ENCODE data around the gene PAEP.

PAEP gene

GRCh38 chr9:135551456-135551855 lies 10.1 kb upstream of the PAEP start:
- no peak for DNase-seq

- DNase-seq, result no peak
Observed at GRCh38 chr9:135552021-135552697, 9.4 kb upstream of the PAEP start.

- DNase-seq, result no peak
Observed at GRCh38 chr9:135552698-135553171, 8.8 kb upstream of the PAEP start.

GRCh38 chr9:135554718-135555117 lies 6.8 kb upstream of the PAEP start:
- DNase-seq, result no peak

DNA sequence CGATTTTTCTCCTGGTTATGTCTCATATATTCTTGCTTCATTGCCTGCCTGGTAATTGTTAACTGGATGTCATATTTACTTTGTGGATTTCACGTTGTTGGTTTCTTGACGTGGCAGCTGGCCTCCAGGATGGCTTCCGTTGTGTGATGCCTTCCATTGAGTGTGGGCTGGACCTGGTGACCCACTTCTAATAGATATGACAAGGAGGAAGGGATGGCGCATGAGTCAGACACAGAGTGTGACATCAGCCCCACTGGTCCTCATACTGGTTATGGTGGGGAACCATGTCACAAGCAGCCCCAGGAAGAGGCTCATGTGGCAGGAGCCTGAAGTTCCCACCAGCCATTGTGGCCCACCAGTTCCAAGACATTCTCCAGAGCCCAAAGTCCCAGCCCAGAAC lies 6.4 kb upstream of the PAEP start:
- no peak for DNase-seq

DNA sequence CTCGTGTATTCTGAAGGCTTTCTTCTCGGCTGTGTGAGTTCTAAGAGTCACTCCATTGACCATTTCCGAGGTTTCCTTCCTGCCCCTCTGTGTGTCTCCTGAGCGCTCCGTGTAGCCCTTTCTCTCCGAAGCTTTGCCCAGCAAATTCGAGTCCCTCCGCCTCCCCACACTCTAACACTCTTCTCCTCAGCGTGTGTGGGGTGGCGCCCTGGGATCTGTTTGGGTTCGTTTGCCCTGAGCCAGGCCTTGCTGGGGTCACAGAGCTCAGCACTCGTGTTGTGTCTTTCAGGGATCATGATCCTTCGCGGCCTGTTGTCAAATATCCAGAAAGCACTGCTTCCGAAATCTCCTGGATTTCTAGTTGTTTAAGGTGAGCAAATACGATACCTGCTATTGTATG lies 5.6 kb upstream of the PAEP start:
- DNase-seq, result no peak

GRCh38 chr9:135559606-135560005 lies 1.9 kb upstream of the PAEP start:
- DNase-seq, result no peak

DNA sequence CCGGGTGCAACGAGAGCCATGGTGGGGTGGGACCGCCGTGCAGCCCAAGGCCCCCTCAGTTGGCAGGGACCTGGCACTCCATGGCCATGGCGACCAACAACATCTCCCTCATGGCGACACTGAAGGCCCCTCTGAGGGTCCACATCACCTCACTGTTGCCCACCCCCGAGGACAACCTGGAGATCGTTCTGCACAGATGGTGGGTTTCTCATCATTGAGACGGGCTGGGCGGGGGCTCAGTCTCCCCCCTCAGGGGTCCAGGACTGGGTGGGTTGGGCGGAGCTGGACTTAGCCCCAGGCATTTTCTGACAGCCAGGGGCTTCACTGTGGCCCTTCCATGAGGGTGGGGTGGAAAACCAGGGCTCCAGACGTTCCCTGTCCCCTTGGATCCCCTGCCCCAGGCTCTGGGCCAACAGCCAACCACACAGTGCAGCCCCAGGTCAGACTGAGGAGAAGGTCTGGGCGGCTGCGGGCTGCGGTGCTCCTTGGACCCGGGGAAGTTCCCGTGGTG lies 734 bp downstream of the PAEP start:
- no peak for DNase-seq

DNA sequence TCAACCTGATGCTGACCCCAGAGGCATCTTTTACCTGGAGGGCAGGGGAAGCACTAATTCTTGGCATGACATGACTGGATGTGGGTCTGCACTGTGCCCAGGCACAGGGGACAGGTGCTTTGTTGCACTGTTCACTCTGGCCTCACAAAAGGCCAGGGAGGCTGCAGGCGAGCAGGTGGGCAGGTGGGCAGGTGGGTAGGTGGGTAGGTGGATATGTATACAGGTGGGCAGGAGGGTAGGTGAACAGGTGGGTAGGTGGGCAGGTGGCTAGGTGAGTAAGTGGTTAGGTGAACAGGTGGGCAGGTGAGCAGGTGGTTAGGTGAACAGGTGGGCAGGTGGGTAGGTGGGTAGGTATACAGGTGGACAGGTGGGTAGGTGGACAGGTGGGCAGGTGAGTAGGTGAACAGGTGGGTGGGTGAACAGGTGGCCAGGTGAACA lies 1.5 kb downstream of the PAEP start:
- no peak for DNase-seq

DNA sequence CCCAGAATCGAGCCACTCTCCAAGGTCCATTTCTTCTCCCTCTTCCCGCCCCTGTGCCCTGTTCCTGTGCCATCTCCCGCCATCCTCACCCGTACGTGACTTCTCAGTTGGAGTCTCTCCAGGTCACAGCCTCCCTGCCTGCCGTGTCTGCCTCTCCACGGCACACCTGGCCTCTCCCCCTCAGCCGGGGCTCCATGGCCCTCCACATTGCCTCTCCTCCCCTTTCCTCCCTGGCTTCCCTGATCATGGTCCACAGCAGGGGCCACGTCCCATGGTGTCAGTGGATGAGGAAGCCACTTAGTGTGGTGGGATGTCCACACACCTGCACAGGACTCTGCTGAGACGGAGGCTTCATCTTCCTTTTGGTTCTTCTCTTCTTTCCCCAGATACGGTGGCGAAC lies 2.3 kb downstream of the PAEP start:
- no peak for DNase-seq

- DNase-seq, result no peak
Observed at GRCh38 chr9:135565141-135565628, 3.6 kb downstream of the PAEP start.

DNA sequence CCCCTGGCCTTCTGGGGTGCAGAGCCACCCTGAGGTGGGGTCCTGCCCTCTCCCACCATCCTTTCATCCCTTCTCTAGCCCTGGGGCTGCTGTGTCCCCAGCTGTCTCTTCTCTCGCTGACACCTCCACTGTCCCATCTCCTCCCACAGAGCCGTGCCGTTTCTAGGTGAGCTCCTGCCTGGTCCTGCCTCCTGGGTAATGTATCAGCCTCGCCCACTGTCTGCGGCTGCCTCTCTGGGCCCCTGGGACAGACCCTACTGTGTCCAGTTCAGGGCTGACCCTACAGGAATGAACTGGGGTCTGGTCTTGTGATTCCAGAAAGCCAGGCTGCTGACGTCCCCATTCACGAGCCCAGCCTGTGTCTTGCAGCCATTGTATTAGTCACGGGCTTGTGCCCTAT lies 4.1 kb downstream of the PAEP start:
- no peak for DNase-seq

DNA sequence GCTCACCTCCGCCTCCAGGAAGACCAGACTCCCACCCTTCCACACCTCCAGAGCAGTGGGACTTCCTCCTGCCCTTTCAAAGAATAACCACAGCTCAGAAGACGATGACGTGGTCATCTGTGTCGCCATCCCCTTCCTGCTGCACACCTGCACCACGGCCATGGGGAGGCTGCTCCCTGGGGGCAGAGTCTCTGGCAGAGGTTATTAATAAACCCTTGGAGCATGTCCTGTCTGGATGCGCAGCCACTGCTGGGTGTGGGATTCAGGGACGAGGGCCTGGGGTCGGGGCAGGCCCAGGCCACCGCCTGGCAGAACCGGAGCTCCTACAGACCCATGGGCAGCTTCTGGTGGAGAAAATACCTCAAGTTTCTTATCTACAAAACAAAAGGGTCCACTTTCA lies 5.0 kb downstream of the PAEP start:
- DNase-seq, result no peak

GRCh38 chr9:135567311-135567710 lies 5.8 kb downstream of the PAEP start:
- peak; percentile 39 for DNase-seq

GRCh38 chr9:135568026-135568425 lies 6.5 kb downstream of the PAEP start:
- DNase-seq, result no peak

DNA sequence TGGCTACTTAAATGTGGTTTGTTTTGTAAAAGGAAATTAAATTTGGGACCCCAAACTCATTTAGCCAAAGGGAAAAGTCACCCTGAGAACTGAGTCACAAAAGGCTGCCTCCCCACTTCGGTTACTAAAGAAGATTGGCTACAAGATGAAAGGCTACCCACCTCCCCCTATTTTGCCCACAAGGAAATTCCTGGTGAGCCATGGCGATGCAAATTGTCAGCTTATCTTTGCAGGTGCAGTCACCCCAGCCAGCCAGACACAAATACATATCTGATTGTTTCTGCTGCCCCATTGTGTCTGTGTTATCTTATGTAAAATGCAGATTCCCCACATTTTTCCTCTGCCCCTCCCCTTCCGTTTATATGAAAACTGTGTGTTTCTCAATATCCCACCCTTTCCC lies 8.9 kb downstream of the PAEP start:
- DNase-seq, result no peak

DNA sequence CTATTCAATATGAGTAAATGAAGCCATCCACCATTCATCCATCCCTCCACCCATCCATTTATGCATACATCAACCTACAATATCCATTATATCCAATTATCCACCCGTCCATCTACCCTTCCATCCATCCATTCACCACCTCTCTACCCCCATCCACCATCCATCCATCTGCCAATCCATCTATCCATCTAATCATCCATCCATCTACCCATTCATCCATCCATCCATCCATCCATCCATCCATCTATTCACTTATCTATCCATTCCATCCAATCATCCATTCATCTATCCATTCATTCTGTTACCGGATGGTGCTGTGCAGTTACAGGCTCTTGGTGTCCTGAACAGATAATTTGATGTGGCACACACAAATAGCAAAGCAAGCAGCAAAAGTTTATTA lies 10.7 kb downstream of the PAEP start:
- DNase-seq, result no peak

- no peak for DNase-seq
Observed at GRCh38 chr9:135573124-135573523, 11.6 kb downstream of the PAEP start.

GRCh38 chr9:135574331-135574730 lies 12.8 kb downstream of the PAEP start:
- DNase-seq, result no peak

DNA sequence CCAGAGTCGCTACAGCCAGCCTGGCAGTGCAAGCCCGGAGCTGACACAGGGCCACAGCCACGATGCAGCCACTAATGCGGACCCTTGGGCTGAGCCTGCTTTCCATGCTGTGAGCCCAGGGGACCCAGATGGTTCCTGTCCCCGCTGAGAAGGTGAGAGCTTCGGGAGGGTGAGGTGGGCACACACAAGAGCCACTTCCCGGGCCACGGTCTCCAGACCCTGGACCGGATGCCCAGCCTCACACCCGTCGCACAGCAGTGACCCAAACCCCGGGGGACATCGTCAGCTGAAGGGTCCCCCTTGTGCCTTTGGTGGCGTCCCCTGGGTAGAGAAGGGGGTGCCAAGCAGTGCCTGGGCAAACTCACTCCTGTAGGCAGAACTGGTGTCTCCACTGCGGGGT lies 13.4 kb downstream of the PAEP start:
- DNase-seq, result no peak

DNA sequence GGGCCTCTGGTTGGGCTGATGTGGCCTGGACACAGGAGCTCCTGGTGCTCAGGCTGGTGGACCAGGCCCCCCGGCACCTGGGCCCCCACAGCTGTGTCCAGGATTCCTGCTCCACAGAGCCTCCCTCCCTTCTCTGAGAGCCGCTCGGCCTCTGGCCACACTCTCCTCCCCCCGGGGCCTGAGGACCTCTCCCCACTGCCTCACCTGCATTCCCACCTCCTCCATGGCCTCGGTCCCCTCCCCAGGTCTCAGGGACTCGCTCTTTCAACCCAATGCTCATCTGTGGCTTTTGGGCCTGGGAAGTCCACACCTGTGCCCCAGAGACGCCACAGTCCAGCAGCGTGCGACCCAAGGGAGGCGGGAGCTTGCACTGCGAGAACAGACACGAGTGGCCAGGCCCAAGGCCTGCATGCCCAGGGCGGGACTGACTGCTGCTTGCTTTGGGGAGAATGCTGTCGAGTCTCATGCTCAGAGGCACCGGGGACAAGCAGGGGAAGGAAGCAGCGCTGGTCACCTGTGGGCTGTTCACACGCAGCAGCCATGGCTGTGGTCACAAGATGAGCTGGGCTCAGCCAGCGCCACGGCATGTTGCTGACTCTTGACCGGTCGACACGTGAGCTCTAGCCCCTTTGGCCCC lies 14.6 kb downstream of the PAEP start:
- DNase-seq, result no peak

DNA sequence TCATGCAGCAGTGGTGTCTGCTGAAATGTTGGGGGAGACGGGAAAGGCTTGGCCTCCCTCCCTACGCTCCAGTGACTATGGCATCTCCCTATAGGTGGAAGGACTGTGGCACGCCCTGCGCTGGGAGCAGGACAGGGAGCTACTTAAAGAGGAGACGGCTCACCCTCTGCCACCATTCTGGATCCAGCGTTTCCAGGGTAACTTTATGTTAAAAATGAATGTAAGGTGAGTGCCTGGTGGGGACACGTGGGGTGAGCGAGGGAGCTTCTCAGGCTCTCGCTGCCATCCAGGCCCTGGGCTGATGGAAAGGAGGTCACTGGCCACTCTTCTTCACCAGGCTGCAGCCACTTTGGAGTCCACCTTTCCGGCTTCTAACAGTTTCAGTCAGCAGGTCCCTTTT lies 15.7 kb downstream of the PAEP start:
- DNase-seq, result no peak

DNA sequence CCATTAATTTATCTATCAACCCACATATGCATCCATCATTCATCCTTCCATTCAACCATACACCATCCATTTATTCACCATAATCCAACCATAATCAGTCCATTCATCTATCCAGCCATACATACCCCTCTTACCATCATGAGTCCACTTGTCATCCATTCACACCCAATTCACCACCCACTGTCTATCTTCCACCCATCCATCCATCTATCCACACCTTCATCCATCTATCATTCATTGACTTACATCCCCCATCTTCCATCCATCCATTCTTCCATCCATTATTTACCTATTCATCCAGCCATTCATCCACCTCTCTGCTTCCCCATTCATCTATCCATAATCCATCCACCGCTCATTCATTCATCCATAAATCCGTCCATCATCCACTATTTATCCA lies 17.8 kb downstream of the PAEP start:
- no peak for DNase-seq

GRCh38 chr9:135579889-135580660 lies 18.5 kb downstream of the PAEP start:
- no peak for DNase-seq

Data from NCI-H1105 treated with DMSO at 0.1 percent for 48 hours (cell line).